Tibial nerve (tissue), 3 donors: ENCODE data around the gene KRTAP5-1.
"Not testable (repeated sequence)": the region's sequence is repeated elsewhere in the genome, so short reads cannot be mapped to it uniquely, and the experiment has no call there.

Experiments
- EP300 ChIP-seq, 2 donors: sonication (generic); formaldehyde crosslinking; IDR thresholded peaks; one replicate each; pipeline ENCODE4 v1.6.1; 2017; ENCODE audit warnings: antibody characterized with exemption in 2 of 2, mild to moderate bottlenecking in 1 of 2
- POLR2A ChIP-seq, 2 donors: fragments of 450-650 bp; IDR thresholded peaks; one replicate each; pipeline ENCODE4 v1.6.1; 2017; ENCODE audit warnings: antibody characterized with exemption in 2 of 2, mild to moderate bottlenecking in 2 of 2, moderate library complexity in 2 of 2

DNA sequence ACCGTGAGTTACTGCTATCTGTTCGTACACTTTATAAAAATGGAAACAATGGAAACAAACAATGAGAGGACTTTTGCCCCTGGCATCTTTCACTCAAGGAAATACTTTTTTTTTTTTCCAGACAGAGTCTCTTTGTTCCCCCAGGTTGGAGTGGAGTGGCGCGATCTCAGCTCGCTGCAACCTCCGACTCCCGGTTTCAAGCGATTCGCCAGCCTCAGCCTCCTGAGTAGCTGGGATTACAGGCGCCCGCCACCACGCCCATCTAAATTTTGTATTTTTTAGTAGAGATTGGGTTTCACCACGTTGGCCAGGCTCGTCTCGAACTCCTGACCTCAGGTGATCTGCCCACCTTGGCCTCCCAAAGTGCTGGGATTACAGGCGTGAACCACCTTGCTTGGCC, 9.3 kb downstream of the KRTAP5-1 start:
- TF ChIP-seq POLR2A, EP300 (IDR thresholded peaks at IDR 0.05): not testable (repeated sequence)
